Body of pancreas (tissue), 4 donors: ENCODE results near the gene RALGPS2. TPM values are rescaled to one million over a fixed set of nuclear protein-coding genes. Genes with fewer than 3 reads are reported as not detected.

Experiments
- ATAC-seq: fragments of 150-250 bp; one replicate; pipeline ENCODE4 v1.9.1; 2016
- DNase-seq, 4 donors: peaks; one replicate each; pipeline ENCODE4 v3.0.0-alpha.2; 2019
- H3K27ac ChIP-seq, 4 donors: fragments of 200-600 bp; sonication (generic); 1 replicate in 3 of 4; 2 replicates in 1 of 4; pipeline versions ENCODE4 v1.5.1 to v1.6.1; 2016 to 2019; ENCODE audit warnings: mild to moderate bottlenecking in 1 of 4, mixed read lengths in 1 of 4, moderate library complexity in 1 of 4
- H3K27me3 ChIP-seq, 2 donors: fragments of 200-600 bp; sonication (generic); one replicate each; pipeline ENCODE4 v1.6.0; 2016; ENCODE audit warnings: mild to moderate bottlenecking in 1 of 2
- H3K36me3 ChIP-seq, 2 donors: fragments of 200-600 bp; sonication (generic); replicated peaks in 1 of 2; 2 replicates each; pipeline ENCODE4 v1.5.1; 2016; ENCODE audit warnings: low read depth in 2 of 2; ENCODE audit not compliant: insufficient read depth in 1 of 2
- H3K4me1 ChIP-seq: fragments of 200-600 bp; sonication (generic); one replicate; pipeline ENCODE4 v1.6.0; 2016
- H3K4me3 ChIP-seq, 2 donors: fragments of 200-600 bp; sonication (generic); 1 replicate in 1 of 2; 2 replicates in 1 of 2; pipeline ENCODE4 v1.5.1; 2016 to 2019
- H3K9me3 ChIP-seq, 3 donors: fragments of 200-600 bp; sonication (generic); 1 replicate in 2 of 3; 2 replicates in 1 of 3; pipeline ENCODE4 v1.5.1; 2016
- POLR2A ChIP-seq, 3 donors: fragments of 450-650 bp; IDR thresholded peaks; one replicate each; pipeline ENCODE4 v1.6.1; 2016; ENCODE audit warnings: antibody characterized with exemption in 3 of 3, mild to moderate bottlenecking in 2 of 3
- WGBS, 2 donors: methylation state at CpG; one replicate each; pipeline ENCODE4 v1.1.5; 2017; 5-methylcytosine and 5-hydroxymethylcytosine counted together
- intact Hi-C: fragments of 100-400 bp; cut with DNase I; formaldehyde crosslinking; loops from one replicate; pipeline ENCODE4 v1.15.1; 2023
- total RNA-seq, 2 donors: library from RNA; depleted of rRNA; stranded (reverse); fragments of >200 nt; gene quantifications; one replicate each; pipeline ENCODE4 v1.1.0, GENCODE V29; 2016
- TF ChIP-seq, protein P1 (sequence below), 7 experiments: fragments of 450-650 bp in 4 of 7; fragments of 200-600 bp in 3 of 7; sonication (generic) in 3 of 7; IDR thresholded peaks; one replicate each; pipeline ENCODE4 v1.5.1; 2016 to 2019; ENCODE audit warnings: antibody characterized with exemption in 7 of 7

The RALGPS2 gene
- total RNA-seq, 2 donors from 2014 or later = 9.1 to 10.9 TPM

DNA sequence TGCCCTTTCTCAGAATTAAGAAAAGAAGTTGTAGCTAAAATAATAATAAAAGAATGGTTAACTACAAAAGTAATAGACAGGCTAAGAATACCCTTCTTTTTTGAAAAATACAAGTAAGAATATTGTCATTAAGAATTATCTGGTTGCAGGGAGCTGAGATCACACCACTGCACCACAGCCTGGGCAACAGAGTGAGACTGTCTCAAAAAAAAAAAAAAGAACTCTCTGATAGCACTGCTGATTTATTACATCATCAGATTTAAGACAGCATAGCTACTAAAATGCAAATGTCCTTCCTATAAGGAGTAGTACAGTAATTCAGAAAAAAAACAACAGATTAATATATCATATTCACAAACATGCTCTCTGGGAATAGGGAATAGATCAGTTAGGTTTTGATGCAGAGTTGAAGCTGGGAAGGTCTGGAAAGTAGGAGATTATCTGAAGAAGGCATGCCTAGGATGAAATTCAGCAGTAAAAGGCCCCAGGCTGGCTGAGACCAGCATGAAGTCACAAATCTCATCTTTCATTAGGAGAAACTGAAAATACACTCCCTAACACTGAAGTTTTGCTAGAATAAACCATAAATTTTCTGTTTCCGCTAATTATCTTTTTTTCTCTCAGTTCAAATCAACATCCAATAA is 176.6 kb downstream of the RALGPS2 start:
- Histone ChIP-seq H3K36me3 (no peaks in the 10 kb centered on the region), H3K4me3 (no peak overlapping the region), H3K27me3 (no peaks in the 10 kb centered on the region), H3K27ac (no peak overlapping the region), H3K4me1 (no peaks in the 10 kb centered on the region), H3K9me3 (no peaks in the 10 kb centered on the region)
- intact Hi-C loops = no loop called here
- WGBS, 2 donors = 33 to 96% methylated on average over 1 of the region's 1 CpG
- TF ChIP-seq, protein P1, sequence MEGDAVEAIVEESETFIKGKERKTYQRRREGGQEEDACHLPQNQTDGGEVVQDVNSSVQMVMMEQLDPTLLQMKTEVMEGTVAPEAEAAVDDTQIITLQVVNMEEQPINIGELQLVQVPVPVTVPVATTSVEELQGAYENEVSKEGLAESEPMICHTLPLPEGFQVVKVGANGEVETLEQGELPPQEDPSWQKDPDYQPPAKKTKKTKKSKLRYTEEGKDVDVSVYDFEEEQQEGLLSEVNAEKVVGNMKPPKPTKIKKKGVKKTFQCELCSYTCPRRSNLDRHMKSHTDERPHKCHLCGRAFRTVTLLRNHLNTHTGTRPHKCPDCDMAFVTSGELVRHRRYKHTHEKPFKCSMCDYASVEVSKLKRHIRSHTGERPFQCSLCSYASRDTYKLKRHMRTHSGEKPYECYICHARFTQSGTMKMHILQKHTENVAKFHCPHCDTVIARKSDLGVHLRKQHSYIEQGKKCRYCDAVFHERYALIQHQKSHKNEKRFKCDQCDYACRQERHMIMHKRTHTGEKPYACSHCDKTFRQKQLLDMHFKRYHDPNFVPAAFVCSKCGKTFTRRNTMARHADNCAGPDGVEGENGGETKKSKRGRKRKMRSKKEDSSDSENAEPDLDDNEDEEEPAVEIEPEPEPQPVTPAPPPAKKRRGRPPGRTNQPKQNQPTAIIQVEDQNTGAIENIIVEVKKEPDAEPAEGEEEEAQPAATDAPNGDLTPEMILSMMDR (IDR thresholded peaks at IDR 0.05) = no peak
- no peak for TF ChIP-seq POLR2A (IDR thresholded peaks at IDR 0.05)
- ATAC-seq (no peak), DNase-seq (no peak)

DNA sequence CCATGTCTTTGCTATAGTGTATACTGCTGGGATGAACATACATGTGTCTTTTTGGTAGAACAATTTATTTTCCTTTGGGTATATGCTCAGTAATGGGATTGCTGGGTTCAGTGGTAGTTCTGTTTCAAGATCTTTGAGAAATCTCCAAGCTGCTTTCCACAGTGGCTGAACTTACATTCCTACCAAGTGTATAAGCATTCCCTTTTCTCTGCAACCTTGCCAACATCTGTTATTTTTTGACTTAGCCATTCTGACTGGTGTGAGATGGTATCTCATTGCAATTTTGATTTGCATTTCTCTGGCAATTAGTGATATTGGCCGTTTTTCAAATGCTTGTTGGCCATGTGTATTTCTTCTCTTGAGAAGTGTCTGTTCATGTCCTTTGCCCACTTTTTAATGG is 183.3 kb downstream of the RALGPS2 start:
- H3K36me3 ChIP-seq = no peaks in the 10 kb centered on the region
- H3K27ac ChIP-seq = no peak overlapping the region
- WGBS, 2 donors = 42 to 55% methylated on average over 1 of the region's 1 CpG
- ATAC-seq = no peak
- DNase-seq = no peak
- no peak for TF ChIP-seq POLR2A (IDR thresholded peaks at IDR 0.05)
- TF ChIP-seq, protein P1 (IDR thresholded peaks at IDR 0.05) = no peak
- H3K9me3 ChIP-seq = no peaks in the 10 kb centered on the region
- intact Hi-C loops = no loop called here
- H3K27me3 ChIP-seq = no peaks in the 10 kb centered on the region
- no peaks in the 10 kb centered on the region for H3K4me1 ChIP-seq
- no peak overlapping the region for H3K4me3 ChIP-seq

DNA sequence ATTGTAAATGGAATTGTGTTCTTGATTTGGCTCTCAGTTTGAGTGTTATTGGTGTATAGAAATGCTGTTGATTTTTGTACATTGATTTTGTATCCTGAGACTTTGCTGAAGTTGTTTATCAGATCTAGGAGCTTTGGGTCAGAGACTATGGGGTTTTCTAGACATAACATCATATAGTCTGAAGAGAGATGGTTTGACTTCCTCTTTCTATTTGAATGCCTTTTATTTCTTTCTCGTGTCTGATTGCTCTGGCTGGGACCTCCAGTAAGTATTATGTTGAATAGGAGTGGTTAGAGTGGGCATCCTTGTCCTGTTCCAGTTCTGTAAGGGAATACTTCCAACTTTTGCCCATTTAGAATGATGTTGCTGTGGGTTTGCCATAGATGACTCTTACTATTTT is 185.0 kb downstream of the RALGPS2 start:
- intact Hi-C loops = no loop called here
- no peaks in the 10 kb centered on the region for H3K4me1 ChIP-seq
- DNase-seq (no peak), ATAC-seq (no peak)
- no peaks in the 10 kb centered on the region for H3K27me3 ChIP-seq
- 86 to 100% methylated on average over 1 of the region's 1 CpG for WGBS, 2 donors
- no peaks in the 10 kb centered on the region for H3K36me3 ChIP-seq
- H3K4me3 ChIP-seq = no peak overlapping the region
- no peak overlapping the region for H3K27ac ChIP-seq
- no peaks in the 10 kb centered on the region for H3K9me3 ChIP-seq
- TF ChIP-seq POLR2A (IDR thresholded peaks at IDR 0.05) = no peak
- TF ChIP-seq, protein P1 (IDR thresholded peaks at IDR 0.05) = no peak

DNA sequence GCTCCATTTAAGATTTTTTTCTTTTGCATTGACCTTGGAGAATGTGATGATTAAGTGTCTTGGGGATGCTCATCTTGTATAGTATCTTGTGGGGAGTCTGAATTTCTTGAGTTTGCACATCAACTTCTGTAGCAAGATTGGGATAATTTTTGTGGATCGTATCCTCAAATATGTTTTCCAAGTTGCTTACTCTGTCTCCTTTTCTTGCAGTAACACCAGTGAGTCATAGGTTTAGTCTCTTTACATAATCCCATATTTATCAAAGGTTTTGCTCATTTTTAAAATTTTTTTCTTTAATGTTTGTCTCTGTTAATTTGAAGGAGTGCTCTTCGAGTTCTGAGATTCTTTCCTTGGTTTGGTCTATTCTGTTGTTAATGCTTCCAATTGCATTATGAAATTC is 187.6 kb downstream of the RALGPS2 start:
- H3K4me3 ChIP-seq = no peak overlapping the region
- no peaks in the 10 kb centered on the region for H3K27me3 ChIP-seq
- WGBS, 2 donors = 93 to 95% methylated on average over 2 of the region's 2 CpGs
- ATAC-seq = no peak
- TF ChIP-seq, protein P1 (IDR thresholded peaks at IDR 0.05) = no peak
- no peak for TF ChIP-seq POLR2A (IDR thresholded peaks at IDR 0.05)
- intact Hi-C loops = no loop called here
- no peak for DNase-seq
- no peak overlapping the region for H3K27ac ChIP-seq
- H3K4me1 ChIP-seq = no peaks in the 10 kb centered on the region
- H3K36me3 ChIP-seq = no peaks in the 10 kb centered on the region
- no peaks in the 10 kb centered on the region for H3K9me3 ChIP-seq
